GM12873 (cell line): Measurements from ENCODE around the gene CTNND2.

Experiments
- CTCF ChIP-seq: IDR thresholded peaks from 2 replicates; pipeline ENCODE4 v1.5.1; 2012; ENCODE audit warnings: low read depth, mild to moderate bottlenecking, moderate library complexity, low read length, control low read depth; ENCODE audit not compliant: insufficient read depth; ENCODE audit errors: missing control alignments

Gene CTNND2

GRCh38 chr5:11363631-11364178 is 540.5 kb downstream of the CTNND2 start:
- TF ChIP-seq CTCF = no peak

DNA sequence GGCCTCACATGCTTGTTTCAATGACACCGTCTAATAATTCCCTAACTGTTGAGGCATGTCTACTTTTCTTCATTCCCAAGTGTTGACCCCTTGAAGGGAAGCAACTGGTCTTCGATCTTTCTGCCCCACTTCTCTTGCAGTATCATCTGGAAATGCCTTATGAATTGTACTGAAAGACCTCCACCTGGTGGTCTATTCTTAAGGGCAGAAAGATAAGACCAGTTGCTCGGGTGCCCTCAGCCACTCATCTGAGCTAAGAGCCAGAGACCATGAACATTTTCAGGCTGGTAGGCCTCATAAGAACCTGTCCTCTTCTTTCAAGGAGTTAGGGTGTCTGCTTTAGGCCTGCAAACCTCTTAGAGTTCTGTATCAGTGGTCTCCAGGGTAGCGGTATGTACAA is 542.5 kb downstream of the CTNND2 start:
- TF ChIP-seq CTCF = no peak

GRCh38 chr5:11357928-11358327 is 546.3 kb downstream of the CTNND2 start:
- TF ChIP-seq CTCF = no peak

DNA sequence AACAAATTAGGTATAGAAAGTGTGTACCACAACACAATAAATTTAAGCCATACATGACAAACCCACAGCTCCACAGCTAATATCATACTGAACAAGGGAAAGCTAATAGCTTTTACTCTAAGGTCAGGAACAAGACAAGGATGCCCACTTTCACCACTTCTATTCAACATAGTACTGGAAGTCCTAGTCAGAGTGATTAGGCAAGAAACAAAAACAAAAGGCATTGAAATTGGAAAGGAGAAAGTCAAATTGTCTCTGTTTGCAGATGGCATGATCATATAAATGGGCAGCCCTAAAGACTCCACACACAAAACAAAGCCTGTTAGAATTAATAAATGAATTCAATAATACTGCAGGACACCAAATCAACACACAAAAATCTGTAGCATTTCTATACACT is 548.8 kb downstream of the CTNND2 start:
- no peak for TF ChIP-seq CTCF

- no peak for TF ChIP-seq CTCF
These were observed 557.9 kb downstream of the CTNND2 start for GRCh38 chr5:11346336-11346735.

DNA sequence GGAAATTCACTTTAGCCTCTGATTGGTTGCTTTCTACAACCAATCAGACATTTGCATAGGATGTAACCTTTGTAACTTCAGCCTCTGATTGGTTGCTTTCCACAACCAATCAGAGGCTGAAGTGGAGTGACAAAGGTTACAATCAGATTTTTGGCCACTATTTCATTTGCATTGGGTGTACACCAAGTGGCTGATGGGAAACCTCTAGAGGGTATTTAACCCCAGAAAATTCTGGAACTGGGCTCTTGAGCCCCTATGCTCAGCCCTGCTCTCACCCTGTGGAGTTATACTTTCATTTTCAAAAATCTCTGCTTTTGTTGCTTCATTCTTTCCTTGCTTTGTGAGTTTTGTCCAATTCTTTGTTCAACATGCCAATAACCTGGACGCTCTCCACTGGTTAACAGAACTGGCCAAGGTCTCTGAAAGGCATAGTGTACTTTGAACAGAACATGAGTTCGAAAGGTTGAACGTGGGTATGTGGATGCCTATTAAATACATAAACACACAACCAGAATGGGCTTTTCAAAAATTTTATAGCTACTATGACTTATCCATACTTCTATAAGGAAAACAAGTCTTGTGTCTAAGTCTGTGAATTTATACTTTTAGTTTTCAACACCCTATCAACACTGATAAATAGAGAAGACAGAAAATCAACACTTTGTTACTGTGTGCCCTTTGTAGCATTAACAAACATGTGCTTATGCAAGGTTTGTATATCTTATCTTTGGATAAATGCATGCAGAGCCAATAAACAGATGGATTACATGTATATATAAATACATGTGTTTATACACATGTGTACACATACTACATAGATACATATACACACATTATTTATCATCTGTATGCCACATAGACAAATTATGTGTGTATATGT is 568.1 kb downstream of the CTNND2 start:
- TF ChIP-seq CTCF = no peak

DNA sequence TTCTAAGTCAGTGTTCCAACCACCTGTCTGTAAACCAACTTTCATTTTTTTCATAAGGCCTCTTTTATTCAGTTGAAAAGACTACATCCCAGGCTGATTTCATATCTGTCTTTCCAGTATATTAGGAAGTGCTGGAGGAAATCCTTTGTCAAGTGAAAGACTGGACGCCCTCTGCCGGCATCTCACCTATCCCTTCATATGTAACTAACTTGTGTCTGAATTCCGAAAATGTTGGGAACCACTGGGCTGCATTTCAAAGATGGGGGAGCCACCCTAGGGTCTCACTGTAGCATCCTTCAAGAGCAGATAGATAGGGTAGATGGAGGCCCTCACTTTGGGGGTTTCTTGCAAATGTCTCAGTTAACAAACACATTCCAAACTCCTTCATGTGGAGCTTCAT is 569.8 kb downstream of the CTNND2 start:
- no peak for TF ChIP-seq CTCF
